Adrenal gland (tissue), 12 donors: Measurements from ENCODE around the gene MDGA2. TPM values are rescaled to one million over a fixed set of nuclear protein-coding genes. Genes with fewer than 3 reads are reported as not detected.

Experiments
- DNase-seq, 7 donors: peaks; one replicate each; pipeline ENCODE4 v3.0.0-alpha.2; 2019 to 2020
- H3K27ac ChIP-seq, 5 donors: fragments of 200-600 bp; sonication (generic) in 4 of 5; 1 replicate in 3 of 5; 2 replicates in 2 of 5; pipeline versions ENCODE4 v1.5.1 to v1.8.0; 2016 to 2020; ENCODE audit warnings: mild to moderate bottlenecking in 1 of 5
- H3K27me3 ChIP-seq: fragments of 200-600 bp; 2 replicates; pipeline ENCODE4 v1.8.0; 2021
- H3K36me3 ChIP-seq, 2 donors: fragments of 200-600 bp; replicated peaks in 1 of 2; 1 replicate in 1 of 2; 2 replicates in 1 of 2; pipeline versions ENCODE4 v1.5.1 to v1.8.0; 2018 to 2022
- H3K4me1 ChIP-seq, 2 donors: fragments of 200-600 bp; replicated peaks in 1 of 2; 1 replicate in 1 of 2; 2 replicates in 1 of 2; pipeline versions ENCODE4 v1.5.1 to v1.8.0; 2018 to 2021
- H3K4me3 ChIP-seq, 4 donors: fragments of 200-600 bp; sonication (generic) in 3 of 4; one replicate each; pipeline ENCODE4 v1.5.1; 2016 to 2018
- H3K9me3 ChIP-seq, 3 donors: fragments of 200-600 bp; sonication (generic) in 1 of 3; replicated peaks in 1 of 3; 1 replicate in 2 of 3; 2 replicates in 1 of 3; pipeline versions ENCODE4 v1.5.1 to v1.8.0; 2016 to 2021
- POLR2A ChIP-seq, 2 donors: fragments of 450-650 bp; IDR thresholded peaks; one replicate each; pipeline ENCODE4 v1.6.1; 2017; ENCODE audit warnings: antibody characterized with exemption in 2 of 2, mild to moderate bottlenecking in 2 of 2, moderate library complexity in 1 of 2
- WGBS, 4 donors: extraction: QIAGEN DNeasy Blood & Tissue Kit in 2 of 4; methylation state at CpG; one replicate each; pipeline versions ENCODE4 v1.1.5 to v1.1.7; 2013 to 2017; 5-methylcytosine and 5-hydroxymethylcytosine counted together
- intact Hi-C, 2 donors: fragments of 100-400 bp; cut with DNase I; formaldehyde crosslinking; loops; one replicate each; pipeline versions ENCODE4 v1.14.1 to v1.15.0; 2022 to 2023
- polyA plus RNA-seq, 3 donors: library from polyadenylated mRNA; stranded (reverse); fragments of 200-250 nt in 2 of 3; fragments of 350-450 nt in 1 of 3; fragmentation: Illumina TruSeq in 1 of 3; extraction: RNeasy Lipid Tissue Mini Kit (QIAGEN cat#74804) in 1 of 3; gene quantifications; one replicate each; pipeline ENCODE4 v1.2.3, GENCODE V29; 2013 to 2014
- total RNA-seq, 9 donors: library from RNA; depleted of rRNA in 4 of 9; stranded (reverse); fragments of >200 nt in 4 of 9; fragments of 120-200 nt in 1 of 9; fragmentation: NEBNext Ultra II Directional in 1 of 9; extraction: Animal tissue kit (Norgen Biotek cat#: 25700) in 1 of 9; gene quantifications; one replicate each; pipeline versions ENCODE4 v1.1.0 to v1.2.4, GENCODE V29; 2013 to 2023
- TF ChIP-seq, protein P1 (sequence below), 6 experiments: fragments of 450-650 bp in 4 of 6; fragments of 200-600 bp in 2 of 6; sonication (generic) in 1 of 6; IDR thresholded peaks; 1 replicate in 5 of 6; 2 replicates in 1 of 6; pipeline versions ENCODE4 v1.5.1 to v1.8.0; 2016 to 2021; ENCODE audit warnings: antibody characterized with exemption in 6 of 6, mild to moderate bottlenecking in 2 of 6, moderate library complexity in 1 of 6
- donor health status: healthy with polysubstance abuse.
- donor health status: Bipolar disorder and iron deficiency.
- donor health status: DM: yes; HTN: yes; CAD: no.
- donor health status: DM: no; HTN: no; CAD: no.
- donor health status: DM: no; HTN: no; CAD: no.
- donor health status: DM: yes; HTN: yes; CAD: no.

Gene MDGA2
- total and polyA plus RNA-seq, 12 donors: 0.08 to 3.5 (median 0.34) TPM; not detected in 5

DNA sequence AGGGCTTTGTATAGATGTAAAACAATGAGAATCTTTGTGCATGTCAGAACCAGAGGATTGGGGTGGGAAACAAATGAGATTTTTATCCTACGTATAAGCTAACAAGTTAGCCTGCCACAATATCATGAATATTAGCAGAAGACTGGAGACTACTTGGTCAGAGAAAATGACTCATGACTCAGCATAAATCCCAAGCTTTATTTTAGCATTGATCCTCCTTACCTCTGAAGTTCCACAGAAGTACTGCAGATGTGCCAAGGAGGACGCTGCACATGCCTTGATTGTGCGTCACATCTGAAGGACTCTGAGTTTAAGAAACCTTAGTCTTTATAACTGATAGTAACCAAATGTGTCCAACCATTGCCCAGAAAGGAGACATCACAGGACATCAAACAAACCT lies 789.8 kb downstream of the MDGA2 start:
- Histone ChIP-seq H3K27ac (no peak overlapping the region), H3K36me3 (no peaks in the 10 kb centered on the region), H3K9me3 (no peaks in the 10 kb centered on the region), H3K27me3 (no peaks in the 10 kb centered on the region), H3K4me3 (no peak overlapping the region), H3K4me1 (no peaks in the 10 kb centered on the region)
- WGBS, 4 donors: 81 to 93% (median 90%) methylated on average over 3 of the region's 3 CpGs
- intact Hi-C loops: no loop called here
- no peak for DNase-seq
- no peak for TF ChIP-seq POLR2A (IDR thresholded peaks at IDR 0.05)
- TF ChIP-seq, protein P1, sequence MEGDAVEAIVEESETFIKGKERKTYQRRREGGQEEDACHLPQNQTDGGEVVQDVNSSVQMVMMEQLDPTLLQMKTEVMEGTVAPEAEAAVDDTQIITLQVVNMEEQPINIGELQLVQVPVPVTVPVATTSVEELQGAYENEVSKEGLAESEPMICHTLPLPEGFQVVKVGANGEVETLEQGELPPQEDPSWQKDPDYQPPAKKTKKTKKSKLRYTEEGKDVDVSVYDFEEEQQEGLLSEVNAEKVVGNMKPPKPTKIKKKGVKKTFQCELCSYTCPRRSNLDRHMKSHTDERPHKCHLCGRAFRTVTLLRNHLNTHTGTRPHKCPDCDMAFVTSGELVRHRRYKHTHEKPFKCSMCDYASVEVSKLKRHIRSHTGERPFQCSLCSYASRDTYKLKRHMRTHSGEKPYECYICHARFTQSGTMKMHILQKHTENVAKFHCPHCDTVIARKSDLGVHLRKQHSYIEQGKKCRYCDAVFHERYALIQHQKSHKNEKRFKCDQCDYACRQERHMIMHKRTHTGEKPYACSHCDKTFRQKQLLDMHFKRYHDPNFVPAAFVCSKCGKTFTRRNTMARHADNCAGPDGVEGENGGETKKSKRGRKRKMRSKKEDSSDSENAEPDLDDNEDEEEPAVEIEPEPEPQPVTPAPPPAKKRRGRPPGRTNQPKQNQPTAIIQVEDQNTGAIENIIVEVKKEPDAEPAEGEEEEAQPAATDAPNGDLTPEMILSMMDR (IDR thresholded peaks at IDR 0.05): no peak

DNA sequence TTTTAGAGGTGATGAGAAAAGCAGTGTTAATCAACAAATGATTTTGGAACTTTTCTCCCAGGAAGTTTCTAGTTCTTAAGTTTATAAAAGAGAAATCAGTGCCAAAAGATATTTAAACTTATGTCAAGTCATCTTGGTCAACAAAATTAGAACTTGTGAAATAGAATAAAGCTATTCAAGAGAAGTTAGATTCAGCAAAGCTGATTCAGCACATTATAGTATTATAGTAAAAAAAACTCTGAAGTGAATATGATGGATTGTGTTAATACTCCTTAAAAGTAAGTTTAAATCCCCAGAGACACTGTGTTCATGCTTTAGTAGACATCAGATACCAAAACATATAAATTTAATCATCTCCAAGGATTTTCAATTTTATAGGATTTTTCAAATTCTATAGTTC lies 813.7 kb downstream of the MDGA2 start:
- Histone ChIP-seq H3K36me3 (no peaks in the 10 kb centered on the region), H3K9me3 (no peaks in the 10 kb centered on the region), H3K4me3 (no peak overlapping the region), H3K27me3 (no peaks in the 10 kb centered on the region), H3K27ac (no peak overlapping the region), H3K4me1 (no peaks in the 10 kb centered on the region)
- no peak for TF ChIP-seq POLR2A (IDR thresholded peaks at IDR 0.05)
- TF ChIP-seq, protein P1 (IDR thresholded peaks at IDR 0.05): no peak
- no peak for DNase-seq
- intact Hi-C loops: no loop called here

DNA sequence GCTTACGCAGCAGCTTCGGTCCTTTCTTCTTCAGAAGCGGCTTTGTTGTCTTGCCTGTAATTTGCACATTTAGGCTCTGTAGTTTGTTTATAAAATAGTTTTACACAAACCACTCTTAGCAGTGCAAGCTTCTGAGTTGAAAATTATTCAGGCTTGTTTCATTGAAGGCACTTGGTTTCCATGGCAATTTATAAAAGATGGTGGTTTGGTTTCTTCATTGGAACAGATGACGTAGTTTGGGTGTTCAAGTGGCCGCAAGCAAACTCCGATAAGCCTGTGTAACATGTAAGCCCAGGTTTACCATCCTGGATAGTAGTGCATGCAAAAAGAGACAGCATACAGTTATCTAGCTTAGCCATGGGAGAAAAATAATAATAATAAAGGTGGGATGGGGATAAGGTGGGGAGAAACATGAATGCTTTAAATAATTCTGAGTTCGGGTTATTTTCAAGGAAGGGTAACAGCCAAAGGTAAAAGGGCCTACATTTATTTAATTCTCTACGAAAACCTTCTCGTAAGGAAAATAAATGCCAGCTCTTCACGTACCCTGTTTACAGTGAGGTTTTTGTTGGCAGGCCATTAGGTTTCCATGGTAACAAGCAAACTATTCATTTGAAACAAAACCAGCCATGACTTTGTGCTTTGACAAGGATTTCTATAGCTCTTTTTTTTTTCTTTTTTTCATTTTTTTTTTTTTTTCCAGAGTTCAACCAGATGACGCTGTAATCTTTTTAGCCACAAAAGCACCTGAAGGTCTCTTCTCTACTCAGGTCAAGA lies 834.3 kb downstream of the MDGA2 start:
- TF ChIP-seq POLR2A (IDR thresholded peaks at IDR 0.05): no peak
- TF ChIP-seq, protein P1 (IDR thresholded peaks at IDR 0.05): no peak
- 86 to 89% (median 87%) methylated on average over 11 of the region's 11 CpGs for WGBS, 4 donors

DNA sequence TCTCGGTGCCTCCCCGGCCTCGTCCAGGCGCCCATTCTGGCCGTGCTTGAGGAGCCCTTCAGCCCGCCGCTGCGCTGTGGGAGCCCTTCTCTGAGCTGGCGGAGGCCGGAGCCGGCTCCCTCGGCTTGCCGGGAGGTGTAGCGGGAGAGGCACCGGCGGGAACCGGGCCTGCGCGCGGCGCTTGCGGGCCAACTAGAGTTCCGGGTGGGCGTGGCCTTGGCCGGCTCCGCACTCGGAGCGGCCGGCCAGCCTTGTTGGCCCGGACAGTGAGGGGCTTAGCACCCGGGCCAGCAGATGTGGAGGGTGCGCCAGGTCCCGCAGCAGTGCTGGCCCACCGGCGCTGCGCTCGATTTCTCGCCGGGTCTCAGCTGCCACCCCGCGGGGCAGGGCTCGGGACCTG lies 855.1 kb downstream of the MDGA2 start:
- DNase-seq: no peak
- Histone ChIP-seq H3K4me3 (no peak overlapping the region), H3K27ac (no peak overlapping the region), H3K36me3 (no peaks in the 10 kb centered on the region), H3K27me3 (no peaks in the 10 kb centered on the region), H3K9me3 (no peaks in the 10 kb centered on the region), H3K4me1 (no peaks in the 10 kb centered on the region)
- WGBS, 4 donors: 92 to 95% (median 92%) methylated on average over 15 to 42 of the region's 42 CpGs
- intact Hi-C loops: no loop called here
- TF ChIP-seq, protein P1 (IDR thresholded peaks at IDR 0.05): no peak
- TF ChIP-seq POLR2A (IDR thresholded peaks at IDR 0.05): no peak

More for the DNA sequence above, 834.3 kb downstream of the MDGA2 start:
- no peak overlapping the region for H3K4me3 ChIP-seq
- H3K27ac ChIP-seq: no peak overlapping the region
- no peaks in the 10 kb centered on the region for H3K36me3 ChIP-seq
- no peaks in the 10 kb centered on the region for H3K27me3 ChIP-seq
- intact Hi-C loops: no loop called here
- no peak for DNase-seq
- H3K4me1 ChIP-seq: no peaks in the 10 kb centered on the region
- no peaks in the 10 kb centered on the region for H3K9me3 ChIP-seq
